Measurements from ENCODE around the gene RBKS. TPM values are rescaled to one million over a fixed set of nuclear protein-coding genes. Genes with fewer than 3 reads are reported as not detected.

The RBKS gene
- total RNA-seq, 1 experiment from 2014 or later = 9.2 TPM

DNA sequence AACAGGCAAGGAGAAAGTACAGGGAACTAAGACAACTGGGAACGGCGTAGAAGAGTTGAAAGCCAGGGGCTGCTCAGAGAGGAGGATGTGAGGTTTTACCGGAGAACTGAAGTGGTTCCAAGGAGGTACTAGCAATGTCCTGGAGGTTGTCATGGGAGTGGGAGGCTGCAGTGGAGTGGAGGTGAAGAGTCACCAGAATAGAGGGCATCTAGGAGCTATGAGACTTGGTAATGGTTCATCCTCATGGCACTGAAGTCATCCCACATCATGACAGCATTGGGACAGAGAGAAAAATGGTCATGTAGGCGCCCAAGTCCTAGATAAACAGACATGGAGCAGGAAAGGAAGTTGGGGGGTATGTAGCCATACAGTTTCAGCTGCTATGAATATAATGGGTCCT, 92.3 kb downstream of the RBKS start:
- no peaks in the 10 kb centered on the region for H3K36me3 Mint-ChIP-seq (ENCODE audit: insufficient read depth, unreplicated experiment)
- intact Hi-C loops (cut with micrococcal nuclease) = loop anchor here (2.0 kb wide), 1 partner anchor 93 kb away; the partner anchor contains the start of genes BABAM2 and RBKS
- peak overlapping the region; percentile 68 for H3K27ac Mint-ChIP-seq (ENCODE audit: low read depth, unreplicated experiment)
- ChIA-PET POLR2A (interaction anchor here (1.1 to 2.4 kb wide), 4 partner anchors 12 to 26 kb away, joined by 3 to 13 read pairs (median 5); partner anchors contain the start of gene MRPL33), CTCF (no interaction called here)
- DNase-seq (ENCODE audit: unreplicated experiment) = no peak
- H3K27me3 Mint-ChIP-seq (ENCODE audit: insufficient read depth, unreplicated experiment) = no peaks in the 10 kb centered on the region
- no TSS peak for BruUV-seq (replicated peaks)
- peaks cover 58% of the 10 kb centered on the region for H3K4me1 Mint-ChIP-seq (ENCODE audit: insufficient read depth, unreplicated experiment)
- no peak overlapping the region for H3K4me3 Mint-ChIP-seq (ENCODE audit: unreplicated experiment)
- TF ChIP-seq, protein P1, sequence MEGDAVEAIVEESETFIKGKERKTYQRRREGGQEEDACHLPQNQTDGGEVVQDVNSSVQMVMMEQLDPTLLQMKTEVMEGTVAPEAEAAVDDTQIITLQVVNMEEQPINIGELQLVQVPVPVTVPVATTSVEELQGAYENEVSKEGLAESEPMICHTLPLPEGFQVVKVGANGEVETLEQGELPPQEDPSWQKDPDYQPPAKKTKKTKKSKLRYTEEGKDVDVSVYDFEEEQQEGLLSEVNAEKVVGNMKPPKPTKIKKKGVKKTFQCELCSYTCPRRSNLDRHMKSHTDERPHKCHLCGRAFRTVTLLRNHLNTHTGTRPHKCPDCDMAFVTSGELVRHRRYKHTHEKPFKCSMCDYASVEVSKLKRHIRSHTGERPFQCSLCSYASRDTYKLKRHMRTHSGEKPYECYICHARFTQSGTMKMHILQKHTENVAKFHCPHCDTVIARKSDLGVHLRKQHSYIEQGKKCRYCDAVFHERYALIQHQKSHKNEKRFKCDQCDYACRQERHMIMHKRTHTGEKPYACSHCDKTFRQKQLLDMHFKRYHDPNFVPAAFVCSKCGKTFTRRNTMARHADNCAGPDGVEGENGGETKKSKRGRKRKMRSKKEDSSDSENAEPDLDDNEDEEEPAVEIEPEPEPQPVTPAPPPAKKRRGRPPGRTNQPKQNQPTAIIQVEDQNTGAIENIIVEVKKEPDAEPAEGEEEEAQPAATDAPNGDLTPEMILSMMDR (IDR thresholded peaks at IDR 0.05; ENCODE audit: unreplicated experiment) = no peak
- no peaks in the 10 kb centered on the region for H3K9me3 Mint-ChIP-seq (ENCODE audit: unreplicated experiment)

DNA sequence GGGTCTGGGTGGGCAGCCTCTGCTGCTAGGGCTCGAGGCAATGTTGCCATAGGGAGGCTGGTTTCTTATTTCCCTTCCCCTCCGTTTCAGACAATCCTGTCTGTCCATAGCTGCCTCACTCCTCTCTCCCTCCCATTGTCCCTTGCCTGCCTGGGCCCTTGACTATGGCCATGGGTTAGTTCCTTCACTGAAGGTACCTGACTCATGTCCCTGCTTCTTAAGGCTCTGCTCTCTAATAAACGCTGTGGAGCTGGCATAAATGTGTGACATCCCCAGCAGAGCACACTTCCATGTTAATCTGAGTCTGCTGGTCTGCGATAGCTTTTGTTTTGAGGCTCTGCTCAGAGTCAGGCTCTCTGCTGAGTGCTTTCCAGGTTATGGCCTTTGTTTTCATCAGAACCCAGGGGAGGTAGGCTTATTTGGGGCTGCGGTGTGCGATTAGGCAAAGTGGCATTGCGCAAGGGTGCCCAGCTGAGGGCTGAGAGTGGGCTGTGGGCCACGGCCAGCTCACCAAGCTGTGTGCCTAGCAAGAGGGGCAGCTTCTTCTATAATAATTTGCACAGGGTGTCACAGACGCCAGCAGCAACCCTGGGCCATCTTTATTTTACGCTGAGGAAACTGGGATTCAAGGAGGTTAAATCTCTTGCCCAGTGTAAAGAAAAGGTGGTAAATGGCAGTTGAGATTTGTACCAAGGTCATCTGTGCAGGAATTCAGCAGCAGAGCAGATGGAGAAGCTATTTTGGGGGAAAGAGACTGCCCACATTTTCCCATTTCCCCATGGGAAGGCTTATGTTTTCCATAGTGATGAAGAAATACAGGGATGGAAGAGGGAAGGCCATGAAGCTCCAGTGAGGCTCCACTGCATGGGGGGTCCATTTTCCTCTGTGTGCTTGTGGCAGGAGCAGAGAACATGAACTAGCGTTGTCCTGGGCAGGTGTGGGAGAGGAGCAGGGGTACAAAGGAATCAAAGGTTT, 93.1 kb downstream of the RBKS start:
- H3K27ac Mint-ChIP-seq (ENCODE audit: low read depth, unreplicated experiment) = peak overlapping the region; percentile 68
- peak; percentile 50 for DNase-seq (ENCODE audit: unreplicated experiment)
- no peaks in the 10 kb centered on the region for H3K36me3 Mint-ChIP-seq (ENCODE audit: insufficient read depth, unreplicated experiment)
- ChIA-PET POLR2A (interaction anchor here (0.8 to 2.2 kb wide), 6 partner anchors 8 to 30 kb away, joined by 3 to 7 read pairs (median 3); no protein-coding TSS in a partner anchor), CTCF (interaction anchor here (0.6 kb wide), 1 partner anchor 423 kb away, joined by 3 read pairs; no protein-coding TSS in a partner anchor)
- H3K4me1 Mint-ChIP-seq (ENCODE audit: insufficient read depth, unreplicated experiment) = peaks cover 64% of the 10 kb centered on the region
- no TSS peak for BruUV-seq (replicated peaks)
- TF ChIP-seq, protein P1 (IDR thresholded peaks at IDR 0.05; ENCODE audit: unreplicated experiment) = no peak
- intact Hi-C loops (cut with micrococcal nuclease) = no loop called here
- no peaks in the 10 kb centered on the region for H3K27me3 Mint-ChIP-seq (ENCODE audit: insufficient read depth, unreplicated experiment)
- H3K9me3 Mint-ChIP-seq (ENCODE audit: unreplicated experiment) = no peaks in the 10 kb centered on the region
- H3K4me3 Mint-ChIP-seq (ENCODE audit: unreplicated experiment) = no peak overlapping the region

DNA sequence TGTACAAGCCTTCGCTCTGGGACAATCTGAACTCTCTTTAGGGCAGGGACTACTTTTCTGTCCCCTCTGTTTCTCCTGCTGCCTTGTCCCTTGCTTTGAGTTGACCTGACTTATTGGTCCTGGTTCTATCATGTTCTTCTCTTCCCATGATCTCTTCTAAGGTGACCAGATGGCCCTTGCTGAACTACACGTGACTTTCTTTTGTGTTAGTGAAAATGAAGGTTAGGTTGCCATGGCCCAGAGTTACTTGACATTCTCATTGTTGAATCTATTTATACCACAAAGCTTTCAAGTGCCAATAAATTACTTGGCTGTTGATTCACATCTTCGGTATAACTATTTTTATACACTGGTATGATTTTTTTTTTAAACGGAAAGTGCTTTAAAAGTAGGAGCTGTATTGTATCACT, 94.3 kb downstream of the RBKS start:
- CTCF ChIA-PET = interaction anchor here (0.6 to 0.7 kb wide), 2 partner anchors 14 to 113 kb away, joined by 3 read pairs; no protein-coding TSS in a partner anchor
- Mint-ChIP-seq H3K27me3 (ENCODE audit: insufficient read depth, unreplicated experiment) (no peaks in the 10 kb centered on the region), H3K27ac (ENCODE audit: low read depth, unreplicated experiment) (peak overlapping the region; percentile 26), H3K4me3 (ENCODE audit: unreplicated experiment) (no peak overlapping the region), H3K4me1 (ENCODE audit: insufficient read depth, unreplicated experiment) (peaks cover 61% of the 10 kb centered on the region), H3K36me3 (ENCODE audit: insufficient read depth, unreplicated experiment) (no peaks in the 10 kb centered on the region), H3K9me3 (ENCODE audit: unreplicated experiment) (no peaks in the 10 kb centered on the region)
- no peak for DNase-seq (ENCODE audit: unreplicated experiment)
- no TSS peak for BruUV-seq (replicated peaks)
- TF ChIP-seq, protein P1 (IDR thresholded peaks at IDR 0.05; ENCODE audit: unreplicated experiment) = no peak
- intact Hi-C loops (cut with micrococcal nuclease) = no loop called here
- POLR2A ChIA-PET = interaction anchor here (0.6 to 1.0 kb wide), 2 partner anchors 9 to 175 kb away, joined by 3 read pairs; no protein-coding TSS in a partner anchor

All from MCF 10A (cell line).